GM12801 (cell line): ENCODE measurements around the gene MINDY4.

Source experiments
- CTCF ChIP-seq: IDR thresholded peaks from one replicate; pipeline ENCODE4 v1.5.1; 2011; ENCODE audit warnings: control low read depth; ENCODE audit not compliant: insufficient read length; ENCODE audit errors: extremely low read depth

MINDY4 gene

DNA sequence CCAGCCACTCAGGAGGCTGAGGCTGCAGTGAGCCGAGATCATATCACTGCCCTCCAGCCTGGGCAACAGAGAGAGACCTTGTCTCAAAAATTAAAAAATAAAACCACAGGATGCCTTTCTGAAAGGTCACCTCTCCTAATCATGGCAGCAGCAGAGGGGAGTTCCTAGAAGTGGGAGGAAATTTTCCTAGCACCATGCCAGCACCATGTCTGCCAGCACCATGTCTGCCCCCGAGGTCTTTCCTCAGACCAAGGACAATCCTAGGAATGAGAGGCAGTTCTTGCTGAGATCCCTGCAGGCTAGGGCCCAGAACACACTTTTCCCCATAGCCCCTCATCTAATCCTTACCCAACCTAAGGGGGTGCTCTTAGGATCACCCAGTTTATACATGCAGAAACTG lies 41.6 kb upstream of the MINDY4 start:
- TF ChIP-seq CTCF, result no peak

GRCh38 chr7:30730097-30730496 lies 41.1 kb upstream of the MINDY4 start:
- TF ChIP-seq CTCF, result no peak

DNA sequence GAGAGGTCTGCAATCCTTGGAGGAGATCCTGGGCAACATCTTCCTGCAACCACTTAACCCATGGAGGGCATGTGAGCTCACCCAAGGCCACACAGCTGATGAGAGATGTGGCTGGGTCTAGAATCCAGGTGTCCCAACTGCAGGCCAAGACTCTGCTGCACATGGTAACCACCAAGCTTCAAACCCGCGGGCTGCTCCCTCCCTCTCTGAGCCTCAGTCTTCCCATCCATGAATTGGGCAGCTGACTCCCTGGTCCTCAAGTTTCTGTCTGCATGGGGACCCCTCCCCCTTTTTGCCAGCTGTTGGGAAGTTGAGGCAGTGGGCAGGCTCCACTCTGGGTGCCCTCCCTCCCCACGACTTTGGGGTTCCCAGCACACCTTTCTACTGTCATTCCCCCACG lies 40.2 kb upstream of the MINDY4 start:
- no peak for TF ChIP-seq CTCF

- no peak for TF ChIP-seq CTCF
These were observed 39.6 kb upstream of the MINDY4 start for GRCh38 chr7:30731581-30731980.

DNA sequence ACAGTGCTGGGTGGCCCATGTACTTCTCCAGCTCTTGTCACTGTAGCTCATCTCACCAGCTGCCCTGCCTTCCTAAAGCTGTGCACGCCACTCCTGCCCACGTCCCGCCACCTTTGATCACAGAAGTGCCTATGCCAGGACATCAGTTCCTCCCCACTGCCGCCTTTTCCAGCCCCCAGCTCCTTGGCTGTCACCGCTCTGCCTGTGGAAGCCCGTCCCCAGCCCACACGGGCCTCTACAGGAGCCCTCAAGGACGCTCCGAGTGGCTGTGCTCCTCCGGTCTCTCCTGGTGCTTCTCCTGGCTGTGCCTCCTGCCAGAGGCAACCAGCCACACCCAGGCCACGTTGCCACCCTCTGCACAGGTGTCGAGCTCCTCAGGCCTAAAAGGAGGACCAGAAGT lies 38.6 kb upstream of the MINDY4 start:
- TF ChIP-seq CTCF, result no peak

GRCh38 chr7:30733216-30733615 lies 38.0 kb upstream of the MINDY4 start:
- TF ChIP-seq CTCF, result no peak

- no peak for TF ChIP-seq CTCF
These were observed 37.5 kb upstream of the MINDY4 start for GRCh38 chr7:30733691-30734090.

- no peak for TF ChIP-seq CTCF
These were observed 36.7 kb upstream of the MINDY4 start for GRCh38 chr7:30734497-30734896.
